K562 (cell line): ENCODE results near the gene MMP28. TPM values are rescaled to one million over a fixed set of nuclear protein-coding genes. Genes with fewer than 3 reads are reported as not detected.

Experiments
- ATAC-seq: fragments of 200-7000 bp; cut with Tn5 transposase; 3 replicates; pipeline ENCODE4 v1.9.1; 2020; ENCODE audit warnings: moderate library complexity
- BruUV-seq: library from RNA; stranded (reverse); fragments of 400-500 nt; replicated peaks from 2 replicates; lab custom pipeline; 2021; lab: Mats Ljungman, UMichigan
- CTCF ChIA-PET: fragments of 300-600 bp; formaldehyde crosslinking; extraction: SDS; loops from one replicate; lab custom pipeline; 2021; ENCODE audit warnings: low intra/inter-chr PET ratio; lab: Yijun Ruan, JAX
- POLR2A ChIA-PET: fragments of 300-600, 350-650 bp; sonication (Branson Sonifier 250); formaldehyde crosslinking; extraction: SDS; loops from one replicate; lab custom pipeline; 2021; ENCODE audit warnings: antibody characterized with exemption, inconsistent platforms; lab: Yijun Ruan, JAX
- DNase-seq, 4 experiments: peaks; one replicate each; pipeline versions ENCODE4 v3.0.0 to v3.0.0-alpha.2; 2011 to 2018; ENCODE audit warnings: low spot score in 3 of 4, mixed read lengths in 3 of 4; ENCODE audit errors: extremely low read depth in 1 of 4
- FAIRE-seq: peaks from 2 replicates; lab custom pipeline; 2011; peaks lifted over from hg19 to GRCh38; lab: Jason Lieb, UNC
- H2AFZ ChIP-seq: 2 replicates; pipeline ENCODE4 v1.6.0; 2011; ENCODE audit warnings: low read depth, low read length, control low read depth, inconsistent platforms
- H3K27ac ChIP-seq: fragments of 200-600 bp; 3 replicates; pipeline ENCODE4 v1.8.0; 2011; ENCODE audit warnings: low read depth, mild to moderate bottlenecking, control low read depth, inconsistent platforms, low read length, moderate library complexity, mixed read lengths; ENCODE audit errors: extremely low read depth
- H3K27me3 ChIP-seq, 2 experiments: fragments of 300-600 bp in 1 of 2; 2 replicates in 1 of 2; 3 replicates in 1 of 2; pipeline versions ENCODE4 v1.6.0 to v1.8.0; 2011; ENCODE audit warnings: inconsistent platforms in 2 of 2, low read length in 2 of 2, mild to moderate bottlenecking in 1 of 2, mixed read lengths in 1 of 2, moderate library complexity in 1 of 2; ENCODE audit not compliant: control insufficient read depth in 2 of 2, insufficient read depth in 2 of 2
- H3K36me3 ChIP-seq: fragments of 300-600 bp; 3 replicates; pipeline ENCODE4 v1.8.0; 2011; ENCODE audit warnings: mild to moderate bottlenecking, low read length, inconsistent platforms; ENCODE audit not compliant: control insufficient read depth, insufficient read depth
- H3K4me1 ChIP-seq, 2 experiments: fragments of 200-600 bp in 1 of 2; replicated peaks in 1 of 2; 2 replicates in 1 of 2; 3 replicates in 1 of 2; pipeline versions ENCODE4 v1.5.1 to v1.8.0; 2011; ENCODE audit warnings: inconsistent platforms in 2 of 2, low read length in 2 of 2, mild to moderate bottlenecking in 1 of 2, mixed read lengths in 1 of 2, moderate library complexity in 1 of 2; ENCODE audit not compliant: control insufficient read depth in 2 of 2, insufficient read depth in 2 of 2
- H3K4me2 ChIP-seq: 2 replicates; pipeline ENCODE4 v1.6.1; 2011; ENCODE audit warnings: low read length, control low read depth, inconsistent platforms, mixed read lengths; ENCODE audit not compliant: insufficient read depth
- H3K4me3 ChIP-seq: fragments of 200-600 bp; sonication (generic), shearing (Covaris generic); 2 replicates; pipeline ENCODE4 v1.5.1; 2016; ENCODE audit warnings: control low read depth, inconsistent platforms
- H3K79me2 ChIP-seq: fragments of 200-600 bp; 3 replicates; pipeline ENCODE4 v1.8.0; 2011; ENCODE audit warnings: low read length, inconsistent platforms; ENCODE audit not compliant: control insufficient read depth, insufficient read depth
- H3K9ac ChIP-seq, 2 experiments: 2 replicates each; pipeline versions ENCODE4 v1.6.0 to v1.6.1; 2011; ENCODE audit warnings: low read depth in 2 of 2, low read length in 2 of 2, control low read depth in 1 of 2, inconsistent platforms in 1 of 2, mild to moderate bottlenecking in 1 of 2, mixed read lengths in 1 of 2; ENCODE audit not compliant: insufficient read depth in 1 of 2
- H3K9me1 ChIP-seq: one replicate; pipeline ENCODE4 v1.6.0; 2011; ENCODE audit warnings: inconsistent platforms, mild to moderate bottlenecking, low read length, moderate library complexity; ENCODE audit not compliant: control insufficient read depth, insufficient read depth
- H3K9me3 ChIP-seq: replicated peaks from 2 replicates; pipeline ENCODE4 v1.5.1; 2011; ENCODE audit warnings: low read depth, low read length, inconsistent platforms; ENCODE audit not compliant: control insufficient read depth, insufficient read depth
- H4K20me1 ChIP-seq: replicated peaks from 2 replicates; pipeline ENCODE4 v1.6.1; 2011; ENCODE audit warnings: low read length, inconsistent platforms, mixed read lengths; ENCODE audit not compliant: control insufficient read depth, insufficient read depth
- ARNT ChIP-seq, 2 experiments: fragments of 450-650 bp; IDR thresholded peaks; 2 replicates each; pipeline ENCODE4 v1.6.1; 2016; ENCODE audit warnings: mild to moderate bottlenecking in 1 of 2
- ATF6 ChIP-seq: sonication (generic); formaldehyde crosslinking; IDR thresholded peaks from 2 replicates; pipeline ENCODE4 v1.4.0; 2020; ENCODE audit warnings: mild to moderate bottlenecking, missing genetic modification reagents
- CBFB ChIP-seq: sonication (generic); formaldehyde crosslinking; IDR thresholded peaks from 2 replicates; pipeline ENCODE4 v1.4.0; 2020; ENCODE audit warnings: mild to moderate bottlenecking, missing genetic modification reagents
- E4F1 ChIP-seq: fragments of 250-450 bp; sonication (Bioruptor Pico); IDR thresholded peaks from 2 replicates; pipeline ENCODE4 v1.5.0; 2021; ENCODE audit warnings: mild to moderate bottlenecking, borderline replicate concordance
- FOXA1 ChIP-seq: fragments of 450-650 bp; IDR thresholded peaks from 2 replicates; pipeline ENCODE4 v1.6.1; 2016; ENCODE audit warnings: mild to moderate bottlenecking, borderline replicate concordance
- GTF2B ChIP-seq: IDR thresholded peaks from 2 replicates; pipeline ENCODE4 v1.6.1; 2011; ENCODE audit not compliant: insufficient read length; ENCODE audit errors: extremely low read depth
- HNRNPH1 ChIP-seq: fragments of 200-400 bp; formaldehyde crosslinking; optimal IDR thresholded peaks from 2 replicates; pipeline ENCODE3; 2017; ENCODE audit warnings: low read depth, mild to moderate bottlenecking, low read length, moderate library complexity
- HNRNPUL1 ChIP-seq: fragments of 200-400 bp; formaldehyde crosslinking; IDR thresholded peaks from 2 replicates; pipeline ENCODE4 v1.6.1; 2017; ENCODE audit warnings: low read length
- PATZ1 ChIP-seq: fragments of 250-450 bp; sonication (Bioruptor Pico); IDR thresholded peaks from 2 replicates; pipeline ENCODE4 v1.5.0; 2020; ENCODE audit warnings: mild to moderate bottlenecking, borderline replicate concordance
- PCBP2 ChIP-seq: fragments of 200-400 bp; formaldehyde crosslinking; IDR thresholded peaks from 2 replicates; pipeline ENCODE4 v1.6.1; 2018; ENCODE audit warnings: low read length, low read depth, mild to moderate bottlenecking, moderate library complexity; ENCODE audit not compliant: poor library complexity, severe bottlenecking
- POLR2H ChIP-seq: IDR thresholded peaks from 2 replicates; pipeline ENCODE4 v1.6.1; 2016; ENCODE audit warnings: missing genetic modification characterization, low read depth, mild to moderate bottlenecking, control low read depth, missing compliant biosample characterization, moderate library complexity
- SUPT5H ChIP-seq: fragments of 450-650 bp; IDR thresholded peaks from 2 replicates; pipeline ENCODE4 v1.6.1; 2016
- TAL1 ChIP-seq: fragments of 450-650 bp; IDR thresholded peaks from 2 replicates; pipeline ENCODE4 v1.6.1; 2016; ENCODE audit warnings: mild to moderate bottlenecking
- WHSC1 ChIP-seq: IDR thresholded peaks from one replicate; pipeline ENCODE4 v1.6.1; 2012; ENCODE audit warnings: low read length, control low read depth, inconsistent platforms
- ZEB2 ChIP-seq: fragments of 450-650 bp; IDR thresholded peaks from 2 replicates; pipeline ENCODE4 v1.6.1; 2016
- ZNF431 ChIP-seq: sonication (generic); formaldehyde crosslinking; IDR thresholded peaks from 2 replicates; pipeline ENCODE4 v1.8.0; 2022; ENCODE audit warnings: mild to moderate bottlenecking, missing genetic modification reagents
- WGBS: fragments of 100-300 bp; shearing (Covaris generic); methylation state at CpG from one replicate; pipeline ENCODE4 v1.1.6; 2016; ENCODE audit warnings: low coverage, mixed read lengths; ENCODE audit not compliant: insufficient coverage; ENCODE audit errors: missing lambda C conversion rate; 5-methylcytosine and 5-hydroxymethylcytosine counted together
- in situ Hi-C: fragments of 300-500 bp; cut with MboI; formaldehyde crosslinking; loops from 4 replicates; pipeline ENCODE4 v1.15.0; 2018; ENCODE audit warnings: inconsistent platforms, mixed read lengths
- intact Hi-C: fragments of 100-400 bp; cut with micrococcal nuclease; formaldehyde crosslinking; loops from 2 replicates; pipeline ENCODE4 v1.14.2; 2022
- polyA plus RNA-seq, 8 experiments: library from polyadenylated mRNA; depleted of rRNA in 4 of 8; stranded (reverse) in 5 of 8; unstranded in 3 of 8; fragments of >200 nt; fragmentation: Nextera tagmentation in 2 of 8; fragmentation: Illumina TruSeq in 1 of 8; extraction: Ambion mirVana in 2 of 8; extraction: Trizol in 1 of 8; gene quantifications; 2 replicates each; pipeline versions ENCODE4 v1.2.1 to v1.2.3, GENCODE V29; 2011 to 2014; ENCODE audit warnings: inconsistent platforms in 1 of 8, missing spikeins in 1 of 8
- total RNA-seq, 7 experiments: library from RNA; depleted of rRNA in 6 of 7; stranded (reverse); fragments of >200 nt in 6 of 7; fragmentation: Illumina TruSeq in 2 of 7; extraction: Trizol in 2 of 7; gene quantifications; 2 replicates each; pipeline versions ENCODE4 v1.2.1 to v1.2.3, GENCODE V29; 2011 to 2021; ENCODE audit warnings: low replicate concordance in 1 of 7

The MMP28 gene
- total and polyA plus RNA-seq, 9 of the 15 experiments (the other 6 are each of a cell fraction or from before 2014, with no cell fraction given): not detected

GRCh38 chr17:35843698-35844097 lies 48.3 kb upstream of the MMP28 start:
- in situ Hi-C loops (no loop called here), intact Hi-C loops (loop anchor here (10.0 kb wide), 1 partner anchor 231 kb away; no protein-coding TSS in a partner anchor)
- CTCF ChIA-PET: no interaction called here
- Histone ChIP-seq H4K20me1 (no peaks in the 10 kb centered on the region), H3K4me3 (no peak overlapping the region), H3K4me2 (no peak overlapping the region), H3K27me3 (no peaks in the 10 kb centered on the region), H3K79me2 (no peaks in the 10 kb centered on the region), H3K4me1 (no peaks in the 10 kb centered on the region), H3K27ac (no peak overlapping the region), H3K36me3 (peaks cover 88% of the 10 kb centered on the region), H3K9me1 (no peaks in the 10 kb centered on the region), H3K9me3 (no peaks in the 10 kb centered on the region), H3K9ac (no peak overlapping the region)
- DNase-seq: no peak
- 96% methylated on average over 2 of the region's 2 CpGs for WGBS
- BruUV-seq: no TSS peak
- POLR2A ChIA-PET: no interaction called here
- FAIRE-seq: no peak
- ATAC-seq: no peak
- TF ChIP-seq WHSC1: no peak
- no peak for TF ChIP-seq E4F1
- no peak for TF ChIP-seq ATF6
- no peak for TF ChIP-seq PCBP2
- TF ChIP-seq PATZ1 (CRISPR knock-in tag): no peak
- TF ChIP-seq ZNF431 (CRISPR knock-in tag): no peak
- no peak for TF ChIP-seq FOXA1
- TF ChIP-seq CBFB (CRISPR knock-in tag): no peak
- TF ChIP-seq HNRNPH1: no peak
- TF ChIP-seq POLR2H (tag): no peak
- TF ChIP-seq SUPT5H: no peak
- no peak for TF ChIP-seq GTF2B
- no peak for TF ChIP-seq HNRNPUL1
- TF ChIP-seq ARNT (IDR thresholded peaks at IDR 0.05): no peak
- TF ChIP-seq TAL1: no peak
- no peak for TF ChIP-seq ZEB2
- TF ChIP-seq, all 486 proteins: peak for 0
- H2AFZ ChIP-seq: no peak overlapping the region
